Activated T-helper 2 cell treated with anti-CD3 and anti-CD28 coated beads, Interferon-gamma antibody, Interleukin-2, Interleukin-4, amounts not matched to agents 10 μg/mL and 5 μg/mL and 100 μg/mL, durations not matched to agents 14 hours and 24 hours and 36 hours (primary cell): Measurements from ENCODE around the gene VSTM4. TPM values are rescaled to one million over a fixed set of nuclear protein-coding genes. Genes with fewer than 3 reads are reported as not detected.

ENCODE experiments used
- DNase-seq: peaks from one replicate; pipeline ENCODE4 v3.0.0; 2021; ENCODE audit warnings: low spot score
- H3K27ac Mint-ChIP-seq: one replicate; pipeline ENCODE4 v1.8.0; 2021; ENCODE audit warnings: mixed read lengths
- H3K27me3 Mint-ChIP-seq: one replicate; pipeline ENCODE4 v1.8.0; 2021; ENCODE audit warnings: low read depth, mixed read lengths
- H3K36me3 Mint-ChIP-seq: one replicate; pipeline ENCODE4 v1.8.0; 2021; ENCODE audit warnings: low read depth, mixed read lengths
- H3K4me1 Mint-ChIP-seq: one replicate; pipeline ENCODE4 v1.8.0; 2021; ENCODE audit warnings: low read depth, mixed read lengths
- H3K4me3 Mint-ChIP-seq: one replicate; pipeline ENCODE4 v1.8.0; 2021; ENCODE audit warnings: low read depth, mild to moderate bottlenecking, moderate library complexity, mixed read lengths
- H3K9me3 Mint-ChIP-seq: one replicate; pipeline ENCODE4 v1.8.0; 2021; ENCODE audit warnings: mixed read lengths
- intact Hi-C: fragments of 100-400 bp; cut with micrococcal nuclease; formaldehyde crosslinking; loops from one replicate; pipeline ENCODE4 v1.15.1; 2023
- total RNA-seq: library from RNA; stranded (reverse); gene quantifications from 2 replicates; pipeline ENCODE4 v1.2.3, GENCODE V29; 2022

VSTM4 gene
- total RNA-seq, result 0.53 and 0.57 TPM in 2 replicates

- Mint-ChIP-seq H3K9me3 (no peaks in the 10 kb centered on the region), H3K36me3 (no peaks in the 10 kb centered on the region), H3K4me1 (peaks cover 5% of the 10 kb centered on the region), H3K4me3 (peak within 1 kb of the TSS; percentile 69), H3K27me3 (peaks cover 53% of the 10 kb centered on the region), H3K27ac (no peak within 1 kb of the TSS)
- DNase-seq, result no peak
- intact Hi-C loops, result loop anchor here (5.0 kb wide), 1 partner anchor 38 kb away; no protein-coding TSS in a partner anchor
These were observed at the start of gene VSTM4 for GRCh38 chr10:49115015-49115795. Gene VSTM4, minus strand, starts transcription at chr10:49115522. Its CDS starts 37 bp downstream, at chr10:49115485.

GRCh38 chr10:49164559-49165188, 49.4 kb upstream of the VSTM4 start:
- Mint-ChIP-seq H3K27me3 (no peaks in the 10 kb centered on the region), H3K9me3 (no peaks in the 10 kb centered on the region), H3K36me3 (peaks cover 55% of the 10 kb centered on the region)

GRCh38 chr10:49163741-49164140, 48.4 kb upstream of the VSTM4 start:
- H3K9me3 Mint-ChIP-seq, result no peaks in the 10 kb centered on the region

More at GRCh38 chr10:49164559-49165188, 49.4 kb upstream of the VSTM4 start:
- Mint-ChIP-seq H3K4me1 (peaks cover 41% of the 10 kb centered on the region), H3K4me3 (no peak overlapping the region), H3K27ac (peak overlapping the region; percentile 7)
- intact Hi-C loops, result loop anchor here (1.0 kb wide), 1 partner anchor 183 kb away; no protein-coding TSS in a partner anchor
- peak; percentile 50 for DNase-seq

GRCh38 chr10:49162761-49163310, 47.5 kb upstream of the VSTM4 start:
- Mint-ChIP-seq H3K4me1 (peaks cover 38% of the 10 kb centered on the region), H3K27me3 (no peaks in the 10 kb centered on the region), H3K9me3 (no peaks in the 10 kb centered on the region), H3K36me3 (peaks cover 61% of the 10 kb centered on the region), H3K27ac (no peak overlapping the region), H3K4me3 (no peak overlapping the region)
- no peak for DNase-seq
- intact Hi-C loops, result no loop called here

More at GRCh38 chr10:49163741-49164140, 48.4 kb upstream of the VSTM4 start:
- Mint-ChIP-seq H3K4me1 (peaks cover 39% of the 10 kb centered on the region), H3K4me3 (no peak overlapping the region), H3K36me3 (peaks cover 59% of the 10 kb centered on the region), H3K27ac (no peak overlapping the region), H3K27me3 (no peaks in the 10 kb centered on the region)
- DNase-seq, result no peak
- intact Hi-C loops, result loop anchor here (1.0 kb wide), 1 partner anchor 182 kb away; no protein-coding TSS in a partner anchor

GRCh38 chr10:49162063-49162462, 46.7 kb upstream of the VSTM4 start:
- Mint-ChIP-seq H3K27me3 (peaks cover 3% of the 10 kb centered on the region), H3K4me1 (peaks cover 42% of the 10 kb centered on the region), H3K9me3 (no peaks in the 10 kb centered on the region), H3K27ac (no peak overlapping the region), H3K4me3 (no peak overlapping the region), H3K36me3 (peaks cover 66% of the 10 kb centered on the region)
- intact Hi-C loops, result no loop called here
- DNase-seq, result no peak

- DNase-seq, result no peak
- no peaks in the 10 kb centered on the region for H3K9me3 Mint-ChIP-seq
- H3K36me3 Mint-ChIP-seq, result peaks cover 67% of the 10 kb centered on the region
- no peak overlapping the region for H3K4me3 Mint-ChIP-seq
- intact Hi-C loops, result no loop called here
- peaks cover 3% of the 10 kb centered on the region for H3K27me3 Mint-ChIP-seq
- H3K27ac Mint-ChIP-seq, result no peak overlapping the region
- peaks cover 44% of the 10 kb centered on the region for H3K4me1 Mint-ChIP-seq
These were observed 46.2 kb upstream of the VSTM4 start for GRCh38 chr10:49161411-49161997.

DNA sequence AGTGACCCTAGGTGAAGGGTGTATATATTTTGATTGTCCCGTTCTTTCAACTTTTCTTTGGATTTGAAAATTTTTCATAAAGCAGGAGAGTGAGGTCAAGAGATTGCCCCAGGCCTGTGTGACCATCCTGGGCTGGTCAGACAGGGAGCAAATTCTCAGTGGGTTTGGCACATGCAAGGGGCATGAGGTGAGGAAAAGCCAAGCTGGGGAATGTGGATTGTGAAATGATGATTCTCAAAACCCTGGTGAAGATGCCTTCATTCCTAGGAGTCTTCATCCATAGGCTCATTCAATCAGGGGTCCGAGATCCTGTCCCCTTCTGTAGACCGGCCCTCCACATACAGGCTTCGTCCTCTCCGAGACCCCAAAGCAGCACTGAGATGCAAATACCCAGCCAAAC, 45.5 kb upstream of the VSTM4 start:
- Mint-ChIP-seq H3K27ac (no peak overlapping the region), H3K4me1 (peaks cover 41% of the 10 kb centered on the region), H3K27me3 (peaks cover 3% of the 10 kb centered on the region), H3K4me3 (no peak overlapping the region), H3K36me3 (peaks cover 70% of the 10 kb centered on the region), H3K9me3 (no peaks in the 10 kb centered on the region)
- intact Hi-C loops, result no loop called here
- DNase-seq, result no peak

GRCh38 chr10:49160110-49160509, 44.8 kb upstream of the VSTM4 start:
- Mint-ChIP-seq H3K9me3 (no peaks in the 10 kb centered on the region), H3K4me3 (no peak overlapping the region), H3K4me1 (peaks cover 40% of the 10 kb centered on the region), H3K27me3 (peaks cover 3% of the 10 kb centered on the region), H3K27ac (no peak overlapping the region), H3K36me3 (peaks cover 77% of the 10 kb centered on the region)
- intact Hi-C loops, result no loop called here
- DNase-seq, result no peak

- H3K4me1 Mint-ChIP-seq, result peaks cover 28% of the 10 kb centered on the region
- H3K27ac Mint-ChIP-seq, result no peak overlapping the region
- intact Hi-C loops, result no loop called here
- H3K9me3 Mint-ChIP-seq, result no peaks in the 10 kb centered on the region
- peaks cover 74% of the 10 kb centered on the region for H3K36me3 Mint-ChIP-seq
- H3K27me3 Mint-ChIP-seq, result peaks cover 3% of the 10 kb centered on the region
- no peak overlapping the region for H3K4me3 Mint-ChIP-seq
- no peak for DNase-seq
These were observed 43.6 kb upstream of the VSTM4 start for GRCh38 chr10:49158915-49159314.

DNA sequence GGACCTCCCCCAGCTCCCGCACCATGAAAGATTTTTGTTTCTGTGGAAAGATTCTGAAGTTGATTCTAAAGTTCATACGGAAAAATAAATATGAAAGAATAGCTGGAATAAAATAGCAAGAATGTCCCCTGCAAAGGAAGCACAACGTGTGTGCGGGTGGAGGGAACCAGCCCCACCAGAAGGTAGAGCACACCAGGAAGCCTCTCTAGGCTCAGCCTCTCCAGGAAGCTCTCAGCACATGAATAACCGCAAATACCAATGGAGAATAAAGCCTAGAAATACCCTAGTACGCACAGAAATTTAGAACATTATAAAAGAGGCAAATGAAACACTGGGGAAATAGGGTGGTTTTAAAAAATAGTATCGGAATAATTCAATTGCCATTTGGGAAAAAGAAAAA, 43.1 kb upstream of the VSTM4 start:
- peaks cover 3% of the 10 kb centered on the region for H3K27me3 Mint-ChIP-seq
- no peak for DNase-seq
- H3K36me3 Mint-ChIP-seq, result peaks cover 72% of the 10 kb centered on the region
- no peak overlapping the region for H3K27ac Mint-ChIP-seq
- H3K9me3 Mint-ChIP-seq, result no peaks in the 10 kb centered on the region
- peaks cover 28% of the 10 kb centered on the region for H3K4me1 Mint-ChIP-seq
- no peak overlapping the region for H3K4me3 Mint-ChIP-seq
- intact Hi-C loops, result no loop called here

DNA sequence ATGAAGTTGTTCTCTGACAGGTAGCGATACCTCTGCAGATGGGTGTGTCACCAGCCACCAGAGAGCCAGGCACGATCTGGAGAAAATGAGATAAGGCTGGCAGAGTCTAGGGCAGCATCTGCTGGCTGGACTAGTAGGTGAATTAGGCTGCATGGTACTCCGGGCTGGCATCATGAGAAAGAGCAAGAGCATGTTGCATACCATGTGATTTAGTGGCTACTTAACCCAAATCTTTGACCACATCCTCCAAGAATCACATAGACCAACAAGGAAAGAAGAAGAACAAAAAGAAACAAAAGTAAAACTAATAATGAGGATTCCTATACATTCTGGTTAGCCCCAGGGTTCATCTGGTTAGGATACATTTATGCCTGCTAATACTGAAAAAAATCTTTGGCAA, 41.9 kb upstream of the VSTM4 start:
- intact Hi-C loops, result no loop called here
- Mint-ChIP-seq H3K27me3 (peaks cover 3% of the 10 kb centered on the region), H3K4me3 (no peak overlapping the region), H3K36me3 (peaks cover 66% of the 10 kb centered on the region), H3K27ac (no peak overlapping the region), H3K4me1 (peaks cover 30% of the 10 kb centered on the region), H3K9me3 (no peaks in the 10 kb centered on the region)
- DNase-seq, result no peak

DNA sequence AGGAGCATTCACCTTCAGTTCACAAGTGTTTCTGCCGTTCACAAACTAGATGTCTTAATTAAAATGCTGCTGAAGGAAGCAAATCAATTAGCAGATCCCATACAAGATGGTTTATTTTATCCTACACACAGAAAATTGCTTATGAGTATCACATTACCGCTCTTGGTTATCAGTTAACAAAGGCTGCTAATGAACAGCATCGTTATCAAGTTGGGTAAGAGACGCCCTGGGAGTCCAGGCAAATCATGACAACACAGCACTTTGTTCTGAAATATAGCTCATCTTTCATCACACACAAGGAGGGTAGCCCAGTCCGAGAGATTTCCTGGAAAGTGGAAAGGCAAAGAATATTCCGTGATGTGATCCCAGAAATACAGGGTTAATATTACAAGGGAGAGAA, 39.3 kb upstream of the VSTM4 start:
- intact Hi-C loops, result no loop called here
- peaks cover 45% of the 10 kb centered on the region for H3K36me3 Mint-ChIP-seq
- H3K4me1 Mint-ChIP-seq, result peaks cover 37% of the 10 kb centered on the region
- H3K27me3 Mint-ChIP-seq, result peaks cover 3% of the 10 kb centered on the region
- DNase-seq, result no peak
- no peaks in the 10 kb centered on the region for H3K9me3 Mint-ChIP-seq
- no peak overlapping the region for H3K27ac Mint-ChIP-seq
- no peak overlapping the region for H3K4me3 Mint-ChIP-seq
